Motor neuron (in vitro differentiated cells): ENCODE measurements around the gene CRABP2. TPM values are rescaled to one million over a fixed set of nuclear protein-coding genes. Genes with fewer than 3 reads are reported as not detected.

ENCODE experiments used
- ATAC-seq, 8 experiments: fragments of 200-7000 bp; cut with Tn5 transposase; replicated peaks in 6 of 8; 2 replicates each; pipeline ENCODE4 v1.8.0; 2021; ENCODE audit warnings: mild to moderate bottlenecking in 8 of 8, moderate library complexity in 8 of 8
- H3K27ac ChIP-seq, 2 donors: fragments of 250-450 bp; sonication (Bioruptor Pico); 2 replicates each; pipeline ENCODE4 v1.9.0; 2021; ENCODE audit warnings: antibody characterized with exemption in 2 of 2, mild to moderate bottlenecking in 2 of 2, moderate library complexity in 1 of 2
- H3K4me1 ChIP-seq, 2 donors: fragments of 250-450 bp; sonication (Bioruptor Pico); replicated peaks in 1 of 2; 2 replicates each; pipeline ENCODE4 v1.6.1; 2021; ENCODE audit warnings: antibody characterized with exemption in 2 of 2, mild to moderate bottlenecking in 2 of 2, moderate library complexity in 1 of 2
- H3K4me3 ChIP-seq, 5 donors: fragments of 250-450 bp; sonication (Bioruptor Pico); 2 replicates each; pipeline ENCODE4 v1.9.0; 2021; ENCODE audit warnings: antibody characterized with exemption in 5 of 5, mild to moderate bottlenecking in 5 of 5, moderate library complexity in 4 of 5
- WGBS, 10 experiments: fragments of 450-650 bp; shearing (Covaris generic); methylation state at CpG; one replicate each; pipeline ENCODE4 v1.0.0; 2022; 5-methylcytosine and 5-hydroxymethylcytosine counted together
- in situ Hi-C, 9 experiments: fragments of 400-800 bp; cut with MboI; loops; one replicate each; pipeline ENCODE4 v1.15.0; 2021; ENCODE audit warnings: low sequenced_read_pairs in 9 of 9, low pct_unique_long_range_greater_than_20kb in 2 of 9; ENCODE audit not compliant: unreplicated experiment in 9 of 9
- total RNA-seq, 8 experiments: library from RNA; unstranded; fragments of 300-600 nt; gene quantifications; 2 replicates each; pipeline versions ENCODE4 v1.2.3 to v1.2.4, GENCODE V29; 2022

The CRABP2 gene
- total RNA-seq, 8 experiments from 2014 or later = 1.4 to 813 (median 186) TPM

DNA sequence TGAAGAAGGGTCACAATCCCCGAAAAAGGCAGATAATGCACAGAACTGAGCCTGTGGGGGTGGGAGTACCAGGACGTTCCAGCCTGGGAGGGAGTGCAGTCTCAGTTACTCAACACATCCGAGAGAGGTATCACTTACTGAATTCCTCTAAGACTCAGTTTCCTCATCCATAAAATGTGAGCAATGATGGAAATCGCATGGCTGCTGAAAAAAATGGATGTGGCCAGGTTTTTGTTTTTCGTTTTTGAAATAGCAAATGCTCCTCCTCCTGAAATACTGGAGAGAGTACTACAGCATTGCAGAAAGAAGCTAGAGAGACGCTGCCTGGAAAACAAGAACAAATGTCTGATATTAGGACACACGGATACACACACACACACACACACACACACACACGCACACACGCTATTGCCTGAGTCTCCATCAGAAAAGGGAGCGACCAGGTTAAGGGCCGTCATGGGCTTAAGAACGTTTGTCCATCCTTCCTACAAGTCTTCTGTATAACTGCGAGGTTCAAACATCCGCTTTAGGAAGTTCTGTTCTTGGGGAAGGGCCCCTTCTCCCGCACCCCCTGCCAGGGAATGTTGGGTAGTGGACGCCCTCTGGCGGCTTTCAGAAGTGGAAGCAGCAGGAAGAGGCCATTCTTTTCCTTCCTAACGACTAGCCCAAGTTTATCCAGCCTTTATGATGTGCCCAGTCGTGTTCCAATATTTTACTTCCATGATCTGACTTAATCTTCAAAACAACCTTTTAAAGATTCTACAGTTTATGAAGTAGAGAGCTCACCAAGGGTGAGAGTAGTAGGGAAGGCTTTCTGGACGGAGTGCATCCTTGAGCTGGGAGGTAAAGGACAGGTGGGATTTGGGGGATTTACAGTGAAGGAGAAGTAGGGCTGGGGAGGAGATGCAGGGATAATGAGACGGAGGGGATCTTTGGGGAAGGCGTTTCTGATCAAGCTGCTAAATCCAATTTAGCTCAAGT, 27.5 kb downstream of the CRABP2 start:
- H3K27ac ChIP-seq = peak overlapping the region; percentile 93 to 97
- 0 to 7% (median 5%) methylated on average over 2 to 21 of the region's 22 CpGs; no CpG with 5 or more reads in 1 of the 10 experiments for WGBS, 10 experiments
- peak in 4 of 8 experiments; percentile 1 to 73 (median 52) for ATAC-seq
- peak overlapping the region; percentile 27 to 69 (median 59) for H3K4me3 ChIP-seq
- peaks cover 26 to 31% of the 10 kb centered on the region in 2 donors for H3K4me1 ChIP-seq
- in situ Hi-C loops = loop anchor here in 2 of 9 experiments (25.0 kb wide), 1 partner anchor 184 kb away; the partner anchor contains the start of genes INSRR (in 2 of the 2) and NTRK1 (in 2 of the 2)

DNA sequence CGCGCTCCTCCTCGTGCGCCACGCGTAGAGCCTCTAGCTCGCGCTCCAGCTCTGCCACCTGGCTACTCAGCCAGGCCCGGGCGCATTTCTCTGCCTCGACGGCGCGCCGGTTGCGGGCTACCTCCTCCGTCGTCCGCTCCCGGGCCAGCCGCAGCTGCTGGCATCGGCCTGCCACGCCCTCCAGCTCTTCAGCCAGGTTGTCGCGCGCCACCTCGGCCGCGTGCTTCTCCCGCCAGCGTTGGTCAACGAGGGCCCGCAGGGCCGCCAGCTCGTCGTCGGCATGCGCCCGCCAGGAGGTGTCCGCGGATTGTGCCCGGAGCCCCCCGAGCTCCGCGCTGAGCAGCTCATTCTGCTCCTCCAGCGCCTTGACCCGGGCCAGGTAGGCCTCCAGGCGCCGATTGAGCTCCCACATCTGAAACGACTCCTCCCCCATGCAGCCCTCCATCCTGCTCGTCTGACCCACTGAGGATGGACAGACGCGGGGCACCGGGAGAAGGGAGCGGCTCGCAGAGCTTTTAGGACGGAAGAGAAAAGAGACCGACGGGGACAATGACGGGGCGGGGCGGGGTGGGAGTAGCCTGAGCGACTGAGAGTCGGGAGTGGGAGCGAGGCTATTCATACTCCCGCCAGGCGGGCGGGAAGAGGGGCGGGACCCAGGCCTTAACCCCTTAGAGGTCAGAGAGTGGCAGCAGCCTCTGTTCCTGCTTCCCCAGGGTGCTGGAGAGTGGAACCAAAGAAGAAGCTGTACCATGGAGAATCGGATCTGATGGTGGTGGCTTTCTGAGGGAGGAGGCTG, 28.4 kb downstream of the CRABP2 start, which contains the start of gene NES:
Gene NES, minus strand, starts transcription at position 588 of the 796 bp plus-strand sequence. Its CDS starts 143 bp downstream, at position 445.
- ATAC-seq = peak; percentile 17 to 70 (median 34)
- in situ Hi-C loops = loop anchor here in 2 of 9 experiments (25.0 kb wide), 1 partner anchor 185 kb away; the partner anchor contains the start of genes INSRR (in 2 of the 2) and NTRK1 (in 2 of the 2)
- 0 to 10% (median 0%) methylated on average over 1 to 37 of the region's 70 CpGs; no CpG with 5 or more reads in 5 of the 10 experiments for WGBS, 10 experiments
- H3K4me1 ChIP-seq = peaks cover 33 to 40% of the 10 kb centered on the region in 2 donors
- H3K27ac ChIP-seq = peak within 1 kb of the TSS; percentile 93 to 97
- peak within 1 kb of the TSS; percentile 27 to 69 (median 59) for H3K4me3 ChIP-seq

DNA sequence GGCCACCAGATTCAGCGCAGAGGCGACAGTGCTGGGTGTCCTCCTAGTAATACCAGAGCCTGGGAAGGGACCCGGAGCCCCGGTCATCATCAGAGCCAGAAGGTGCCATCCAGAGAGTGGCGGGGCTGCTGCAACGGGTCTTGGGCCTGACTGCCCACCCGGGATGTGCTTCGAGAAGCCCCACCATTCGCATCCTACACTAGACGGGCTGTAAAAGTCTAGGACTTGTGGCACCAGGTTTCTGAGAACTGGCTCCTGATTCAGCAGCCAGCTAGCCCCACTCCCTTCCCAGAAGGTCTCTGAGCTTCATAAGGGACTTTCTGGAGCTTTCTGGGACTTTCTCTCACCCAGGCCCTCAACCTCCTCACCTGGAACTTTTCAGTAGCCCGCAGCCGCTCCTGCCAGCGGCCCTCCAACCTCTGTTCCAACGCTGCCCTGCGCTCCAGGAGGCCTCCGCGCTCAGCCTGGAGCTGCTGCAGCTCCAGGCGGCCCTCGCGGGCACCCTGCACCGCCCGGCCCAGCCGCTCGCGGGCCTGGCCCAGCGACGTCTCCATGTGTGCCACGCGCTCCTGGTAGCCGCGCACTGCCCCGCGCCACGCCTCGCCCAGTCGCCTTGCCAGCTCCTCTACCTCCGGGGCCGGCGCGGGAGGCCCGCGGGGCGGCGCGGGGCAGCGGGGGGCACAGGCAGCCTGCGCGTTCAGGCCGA, 29.1 kb downstream of the CRABP2 start:
- Histone ChIP-seq H3K27ac (peak overlapping the region; percentile 93 to 97), H3K4me1 (peaks cover 37 to 47% of the 10 kb centered on the region in 2 donors), H3K4me3 (peak overlapping the region; percentile 27 to 69 (median 59))
- in situ Hi-C loops = loop anchor here in 2 of 9 experiments (25.0 kb wide), 1 partner anchor 186 kb away; the partner anchor contains the start of genes INSRR (in 2 of the 2) and NTRK1 (in 2 of the 2)
- ATAC-seq = peak in 3 of 8 experiments; percentile 21 to 36 (median 21)
- 0 to 58% (median 1%) methylated on average over 1 to 13 of the region's 49 CpGs; no CpG with 5 or more reads in 1 of the 10 experiments for WGBS, 10 experiments

DNA sequence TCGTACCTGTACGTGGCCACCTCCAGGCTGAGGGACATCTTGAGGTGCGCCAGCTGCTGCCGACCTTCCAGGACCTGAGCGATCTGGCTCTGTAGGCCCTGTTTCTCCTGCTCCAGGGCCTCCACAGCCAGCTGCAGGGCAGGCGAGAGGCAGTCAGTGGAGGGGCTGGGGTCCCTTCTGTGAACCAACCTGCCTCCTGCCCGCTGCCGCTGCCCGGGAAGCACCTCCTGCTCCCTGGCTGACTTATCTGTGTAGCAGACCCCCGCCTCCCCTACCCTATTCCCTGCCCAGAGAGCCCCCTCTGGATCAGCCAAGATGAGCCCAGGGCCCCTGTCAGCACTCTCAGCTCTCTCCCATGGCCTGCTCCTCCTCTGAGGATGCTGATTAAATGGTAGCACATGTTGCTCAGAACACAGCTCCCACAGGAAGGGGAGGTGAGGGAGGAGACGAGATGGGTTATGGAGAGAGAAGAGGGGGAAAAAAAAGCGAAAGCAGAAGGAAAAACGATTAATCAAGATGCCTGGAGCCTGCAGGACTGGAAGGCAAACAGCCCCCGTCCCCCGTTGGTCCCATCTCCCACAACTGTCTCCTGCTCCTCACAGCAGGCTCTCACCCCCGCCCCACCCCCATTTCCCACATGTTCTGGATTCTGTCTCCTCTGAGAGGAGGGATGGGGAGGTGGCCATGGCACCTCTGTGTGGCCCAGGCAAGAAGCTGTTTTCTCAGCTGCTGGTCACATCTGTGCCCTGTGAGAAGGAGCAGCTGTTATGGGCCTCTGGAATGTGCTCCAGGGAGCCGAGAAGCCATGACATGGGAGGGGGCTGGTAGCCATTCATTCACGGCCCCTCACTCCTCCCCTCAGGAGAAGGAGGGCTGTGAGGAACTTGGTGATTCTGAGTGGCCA, 29.9 kb downstream of the CRABP2 start:
- in situ Hi-C loops = loop anchor here in 2 of 9 experiments (25.0 kb wide), 1 partner anchor 187 kb away; the partner anchor contains the start of genes INSRR (in 2 of the 2) and NTRK1 (in 2 of the 2)
- Histone ChIP-seq H3K4me1 (peaks cover 45 to 55% of the 10 kb centered on the region in 2 donors), H3K27ac (peak overlapping the region; percentile 93 to 97), H3K4me3 (peak overlapping the region; percentile 27 to 69 (median 59))
- WGBS, 10 experiments = 3 to 41% (median 6%) methylated on average over 2 to 9 of the region's 18 CpGs; no CpG with 5 or more reads in 5 of the 10 experiments
- ATAC-seq = peak in 6 of 8 experiments; percentile 11 to 69 (median 50)

DNA sequence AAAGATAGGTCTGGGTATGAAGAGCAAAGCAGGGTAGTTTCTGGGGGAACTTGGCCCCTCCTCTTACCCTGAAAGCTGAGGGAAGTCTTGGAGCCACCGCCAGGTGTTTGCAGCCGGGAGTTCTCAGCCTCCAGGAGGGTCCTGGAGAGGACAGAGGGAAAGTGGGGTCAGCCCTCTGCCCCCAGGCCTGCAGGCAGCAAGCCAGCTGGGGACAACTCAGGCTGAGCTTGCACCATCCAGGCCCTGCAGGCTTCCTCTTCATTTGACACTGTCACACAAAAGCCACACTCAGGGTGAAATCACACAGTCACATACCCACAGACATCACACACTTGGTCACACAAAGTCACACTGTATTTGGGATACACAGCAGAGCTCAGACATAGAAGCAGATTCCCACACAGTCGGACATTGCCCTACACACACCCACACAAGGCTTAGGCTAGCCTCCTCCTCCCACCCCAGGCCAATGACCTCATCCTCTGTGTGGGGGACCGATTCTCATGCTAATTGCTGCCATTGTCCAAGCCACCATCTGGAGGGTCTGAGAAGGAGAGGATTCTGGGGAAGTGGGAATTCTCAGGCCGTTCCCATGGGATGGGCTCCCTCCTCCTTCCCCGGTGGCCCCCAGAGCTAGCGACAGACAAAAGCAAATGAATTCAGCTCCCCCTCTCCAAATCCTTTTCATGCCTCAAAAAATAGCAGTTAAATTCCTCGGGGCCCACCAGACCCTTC, 31.8 kb downstream of the CRABP2 start:
- in situ Hi-C loops = no loop called here
- Histone ChIP-seq H3K4me1 (peaks cover 64 to 74% of the 10 kb centered on the region in 2 donors), H3K4me3 (peak overlapping the region in 4 of 5 donors; percentile 57 to 69 (median 62)), H3K27ac (peak overlapping the region; percentile 93 to 97)
- WGBS, 10 experiments = 0 to 75% (median 12%) methylated on average over 1 to 5 of the region's 8 CpGs; no CpG with 5 or more reads in 2 of the 10 experiments
- ATAC-seq = peak in 7 of 8 experiments; percentile 15 to 77 (median 69)

DNA sequence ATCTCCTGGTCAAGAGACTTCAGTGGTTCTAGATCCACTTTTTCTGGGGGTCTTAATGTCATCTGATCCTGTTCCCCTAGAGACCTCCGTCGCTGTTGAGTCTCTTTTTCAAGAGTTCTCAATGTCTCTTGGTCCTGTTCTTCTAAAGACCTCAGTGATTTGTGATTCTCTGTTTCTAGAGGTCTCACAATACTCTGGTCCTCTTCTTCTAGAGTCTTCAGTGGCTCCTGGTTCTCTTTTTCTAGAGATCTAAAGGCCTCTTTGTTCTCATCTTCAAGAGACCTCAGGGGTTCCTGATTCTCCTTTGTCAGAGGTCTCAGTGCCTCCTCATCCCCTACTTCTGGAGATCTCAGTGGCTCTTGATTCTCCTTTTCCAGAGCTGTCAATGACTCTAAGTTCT, 33.6 kb downstream of the CRABP2 start:
- Histone ChIP-seq H3K27ac (no peak overlapping the region), H3K4me3 (no peak overlapping the region), H3K4me1 (peaks cover 70 to 79% of the 10 kb centered on the region in 2 donors)
- ATAC-seq = no peak
- in situ Hi-C loops = no loop called here
- WGBS, 10 experiments = 89 to 100% (median 97%) methylated on average over 2 of the region's 2 CpGs; no CpG with 5 or more reads in 3 of the 10 experiments

DNA sequence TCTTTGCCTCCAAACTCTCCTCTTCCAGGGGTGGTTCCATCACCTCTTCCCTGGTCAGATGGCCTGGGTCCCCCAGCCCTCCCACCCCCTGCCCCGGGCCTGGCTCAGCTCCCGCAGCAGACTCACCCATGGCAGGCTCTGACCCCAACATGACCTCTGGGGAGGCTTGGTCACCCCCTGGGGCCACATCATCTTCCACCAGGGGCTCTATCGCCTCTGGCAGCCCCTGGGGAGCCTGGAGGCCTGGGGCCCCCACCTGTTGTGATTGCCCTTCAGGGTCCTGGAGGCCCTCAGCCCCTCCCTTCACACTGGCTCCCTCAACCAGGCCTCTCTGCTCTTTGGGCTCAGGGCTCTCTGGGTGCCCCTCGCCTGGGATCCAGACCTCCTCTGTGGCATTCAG, 34.6 kb downstream of the CRABP2 start:
- 100% methylated on average over 1 of the region's 4 CpGs; no CpG with 5 or more reads in 8 of the 10 experiments for WGBS, 10 experiments
- Histone ChIP-seq H3K27ac (peak overlapping the region; percentile 85 to 86), H3K4me3 (no peak overlapping the region), H3K4me1 (peaks cover 72 to 79% of the 10 kb centered on the region in 2 donors)
- in situ Hi-C loops = no loop called here
- ATAC-seq = no peak

DNA sequence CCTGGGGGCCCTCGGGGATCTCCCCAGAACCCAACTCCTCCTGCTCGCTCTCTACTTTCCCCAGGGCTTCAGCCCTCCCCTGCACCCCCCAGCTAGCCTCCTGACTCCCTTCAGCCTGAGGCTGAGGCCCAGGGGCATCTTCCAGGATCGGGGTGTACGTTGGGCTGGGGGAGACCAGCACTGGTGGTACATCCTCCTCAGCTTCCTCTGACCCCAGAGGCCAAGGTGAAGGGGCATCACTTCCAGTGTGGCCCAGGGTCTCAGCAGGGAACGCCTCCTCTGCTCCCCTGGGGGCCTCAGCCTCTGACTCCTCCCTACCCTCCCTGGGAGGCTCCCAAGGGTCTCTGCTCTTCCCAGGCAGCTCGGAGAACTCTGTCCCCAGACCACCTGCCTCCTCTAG, 35.0 kb downstream of the CRABP2 start:
- Histone ChIP-seq H3K4me3 (no peak overlapping the region), H3K4me1 (peaks cover 76 to 84% of the 10 kb centered on the region in 2 donors), H3K27ac (peak overlapping the region; percentile 85 to 86)
- in situ Hi-C loops = no loop called here
- ATAC-seq = no peak
- no CpG with 5 or more reads among the region's 6 CpGs for WGBS, 10 experiments

DNA sequence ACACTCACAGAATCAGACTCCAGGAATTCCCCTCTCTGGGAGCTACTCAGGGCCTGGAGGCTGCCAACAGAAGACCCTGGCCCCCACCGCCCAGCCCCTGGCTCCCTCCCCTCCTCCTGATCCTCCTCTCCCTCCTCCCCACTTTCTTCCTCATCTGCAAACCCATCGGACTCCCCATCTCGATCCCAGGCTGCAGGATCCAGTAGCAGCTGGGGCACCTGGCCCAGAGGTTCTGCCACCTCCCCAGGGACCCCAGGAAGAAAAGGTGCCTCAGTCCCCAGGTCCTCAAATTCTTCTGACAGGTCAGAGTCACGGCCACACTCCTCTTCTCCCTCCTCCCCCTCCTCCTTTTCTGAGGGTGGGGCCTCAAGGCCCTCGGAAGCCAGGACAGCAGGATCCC, 35.6 kb downstream of the CRABP2 start:
- in situ Hi-C loops = no loop called here
- Histone ChIP-seq H3K4me3 (no peak overlapping the region), H3K4me1 (peaks cover 80 to 84% of the 10 kb centered on the region in 2 donors), H3K27ac (peak overlapping the region; percentile 85 to 86)
- ATAC-seq = no peak
- WGBS, 10 experiments = 80% methylated on average over 1 of the region's 5 CpGs; no CpG with 5 or more reads in 8 of the 10 experiments

DNA sequence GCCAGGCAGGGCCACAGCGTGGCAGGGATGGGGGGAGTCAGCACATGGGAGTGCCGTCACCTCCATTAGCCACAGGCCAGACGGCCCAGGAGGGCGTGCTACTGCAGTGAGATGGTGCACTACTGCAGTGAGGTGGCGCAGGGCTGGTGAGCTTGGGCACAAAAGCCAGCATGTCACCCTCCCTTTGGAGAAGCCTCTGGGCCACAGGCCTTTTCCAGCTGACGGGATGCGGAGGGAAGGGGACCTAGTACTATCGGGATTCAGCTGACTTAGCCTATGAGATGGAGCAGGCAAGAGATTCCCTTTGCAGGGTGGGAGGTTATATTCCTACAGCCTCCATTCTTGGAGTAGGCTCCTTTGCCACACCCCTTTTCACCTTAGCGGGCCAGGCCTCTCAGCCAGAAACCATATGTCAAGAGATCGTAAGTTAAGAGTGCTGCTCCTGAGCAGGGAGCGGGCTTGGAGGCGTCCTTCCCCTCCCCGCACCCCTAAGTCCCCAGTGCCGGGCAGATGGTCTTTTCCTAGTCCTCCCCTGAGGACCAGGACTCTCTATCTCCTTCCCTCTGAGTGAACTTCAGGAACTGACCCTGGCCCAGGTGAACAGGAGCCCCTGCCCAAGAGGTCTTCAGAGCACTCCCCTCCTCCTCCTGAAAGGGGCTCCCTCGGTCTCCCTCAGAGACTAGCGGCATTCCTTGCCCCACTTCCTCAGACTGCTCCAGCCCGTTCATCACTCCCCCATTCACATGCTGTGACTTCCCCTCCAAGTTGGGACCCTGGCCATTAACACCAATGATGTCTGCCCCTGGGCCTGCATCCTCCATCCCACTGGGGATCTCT, 36.4 kb downstream of the CRABP2 start:
- in situ Hi-C loops = no loop called here
- peak overlapping the region; percentile 85 to 86 for H3K27ac ChIP-seq
- WGBS, 10 experiments = 20 to 88% (median 50%) methylated on average over 1 to 8 of the region's 17 CpGs; no CpG with 5 or more reads in 4 of the 10 experiments
- ATAC-seq = peak in 5 of 8 experiments; percentile 43 to 66 (median 54)
- H3K4me3 ChIP-seq = no peak overlapping the region
- peaks cover 80 to 84% of the 10 kb centered on the region in 2 donors for H3K4me1 ChIP-seq
